Left lung (tissue), 10 donors: ENCODE results near the gene RALB. TPM values are rescaled to one million over a fixed set of nuclear protein-coding genes. Genes with fewer than 3 reads are reported as not detected.

Experiments
- ATAC-seq: fragments of 200-7000 bp; cut with Tn5 transposase; one replicate; pipeline ENCODE4 v1.9.1; 2020; ENCODE audit warnings: moderate library complexity
- DNase-seq, 4 donors: peaks; one replicate each; pipeline ENCODE4 v3.0.0-alpha.2; 2013 to 2020
- H3K27ac ChIP-seq, 2 donors: fragments of 200-600 bp; sonication (generic) in 1 of 2; one replicate each; pipeline versions ENCODE4 v1.5.0 to v1.8.0; 2020 to 2021
- H3K27me3 ChIP-seq, 2 donors: fragments of 200-600 bp; sonication (generic) in 1 of 2; one replicate each; pipeline versions ENCODE4 v1.5.0 to v1.8.0; 2020 to 2021
- H3K36me3 ChIP-seq, 2 donors: fragments of 200-600 bp; sonication (generic) in 1 of 2; one replicate each; pipeline versions ENCODE4 v1.5.0 to v1.8.0; 2020 to 2021
- H3K4me1 ChIP-seq, 2 donors: fragments of 200-600 bp; one replicate each; pipeline ENCODE4 v1.8.0; 2021
- H3K4me3 ChIP-seq, 2 donors: fragments of 200-600 bp; sonication (generic) in 1 of 2; one replicate each; pipeline versions ENCODE4 v1.5.0 to v1.8.0; 2020 to 2021; ENCODE audit warnings: mild to moderate bottlenecking in 1 of 2
- H3K9me3 ChIP-seq, 2 donors: fragments of 200-600 bp; sonication (generic) in 1 of 2; one replicate each; pipeline versions ENCODE4 v1.5.0 to v1.8.0; 2020 to 2021
- CTCF ChIP-seq, 2 donors: fragments of 200-600 bp; sonication (generic) in 1 of 2; IDR thresholded peaks; one replicate each; pipeline versions ENCODE4 v1.5.0 to v1.8.0; 2021; ENCODE audit warnings: antibody characterized with exemption in 2 of 2
- intact Hi-C, 2 donors: fragments of 100-400 bp; cut with DNase I; formaldehyde crosslinking; loops; one replicate each; pipeline versions ENCODE4 v1.11.2 to v1.14.2; 2022
- polyA plus RNA-seq, 6 donors: library from polyadenylated mRNA; unstranded; fragments of 120-200 nt; gene quantifications; one replicate each; pipeline ENCODE4 v1.2.1, GENCODE V29; 2013; ENCODE audit not compliant: insufficient read length in 6 of 6
- total RNA-seq, 2 donors: library from RNA; stranded (reverse); fragmentation: NEBNext Ultra II Directional; extraction: Animal tissue kit (Norgen Biotek cat#: 25700); gene quantifications; one replicate each; pipeline ENCODE4 v1.2.1, GENCODE V29; 2021
- donor health status: DM: no; HTN: yes; CAD: no.
- donor health status: DM: no; HTN: no; CAD: no.

The RALB gene
- total and polyA plus RNA-seq, 8 donors, result 50.5 to 143 (median 112) TPM

DNA sequence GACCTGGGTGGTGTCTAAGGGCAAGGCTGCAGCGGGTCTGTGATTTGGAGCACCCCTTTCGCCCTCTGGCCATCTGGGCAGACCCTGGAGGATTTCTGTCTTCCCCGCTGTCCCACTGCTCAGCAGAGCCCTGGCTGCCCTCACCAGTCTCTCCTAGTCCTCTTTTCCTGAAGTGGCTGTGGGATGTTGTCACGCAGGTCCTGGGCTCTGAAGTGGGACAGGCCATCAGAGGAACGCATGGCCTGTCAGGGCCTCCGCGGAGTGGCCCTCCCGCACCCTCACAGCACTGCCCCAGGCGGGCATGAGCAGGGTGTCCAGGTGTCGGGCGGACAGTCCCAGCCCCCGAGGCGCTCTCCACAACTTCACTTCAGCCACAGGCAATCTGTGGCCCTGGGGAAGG lies 28.4 kb upstream of the RALB start:
- ATAC-seq (no peak), DNase-seq (peak in 2 of 4 donors; percentile 31 to 77)
- Histone ChIP-seq H3K27me3 (no peaks in the 10 kb centered on the region), H3K4me3 (peak overlapping the region in 1 of 2 donors; percentile 62), H3K9me3 (no peaks in the 10 kb centered on the region), H3K4me1 (peaks cover 13 to 49% of the 10 kb centered on the region in 2 donors), H3K27ac (peak overlapping the region in 1 of 2 donors; percentile 93), H3K36me3 (no peaks in the 10 kb centered on the region)
- intact Hi-C loops, result no loop called here
- no peak for TF ChIP-seq CTCF (IDR thresholded peaks at IDR 0.05)

DNA sequence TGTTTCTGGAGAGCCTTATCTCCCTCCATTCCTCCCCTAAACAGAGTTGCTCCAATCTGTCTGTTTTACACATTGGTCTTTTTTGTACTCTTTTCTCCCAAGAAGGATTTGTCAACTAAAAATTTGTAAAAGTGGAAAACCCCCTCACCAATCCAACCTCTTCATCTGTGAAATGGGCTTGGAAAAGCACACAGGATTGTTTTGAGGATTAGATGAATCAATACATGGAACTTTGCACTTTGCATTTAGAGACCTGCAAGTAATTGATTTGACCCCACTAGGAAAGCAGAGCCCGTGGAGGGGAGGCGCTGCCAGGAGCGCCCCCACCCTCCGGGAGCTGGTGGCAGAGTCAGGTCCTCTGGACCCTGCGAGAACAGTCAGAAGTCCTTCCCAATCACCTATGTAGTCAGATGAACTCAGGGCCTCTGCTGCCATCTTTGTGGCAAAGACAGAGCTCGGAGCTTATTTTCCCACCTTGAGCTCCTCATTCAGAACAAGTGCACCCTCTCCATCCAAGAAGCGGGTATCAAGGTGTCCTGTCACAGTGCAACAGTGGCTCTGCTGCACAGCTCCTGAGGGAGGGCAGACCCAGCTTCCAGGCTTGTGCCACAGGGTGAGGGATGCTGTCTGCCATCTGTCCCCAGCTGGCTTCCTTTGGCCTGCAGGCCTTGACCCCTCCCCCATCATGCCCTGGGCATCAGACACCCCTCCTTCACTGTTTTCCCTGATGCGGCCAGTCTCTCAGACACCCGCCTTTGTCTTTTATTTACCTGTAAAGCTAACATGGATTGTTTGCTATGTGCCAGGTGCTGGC lies 27.7 kb upstream of the RALB start:
- H3K4me3 ChIP-seq, result no peak overlapping the region
- no peak for ATAC-seq
- H3K36me3 ChIP-seq, result no peaks in the 10 kb centered on the region
- no peaks in the 10 kb centered on the region for H3K9me3 ChIP-seq
- no peak overlapping the region for H3K27ac ChIP-seq
- intact Hi-C loops, result no loop called here
- peaks cover 13 to 47% of the 10 kb centered on the region in 2 donors for H3K4me1 ChIP-seq
- no peak for TF ChIP-seq CTCF (IDR thresholded peaks at IDR 0.05)
- DNase-seq, result peak in 1 of 4 donors; percentile 25
- no peaks in the 10 kb centered on the region for H3K27me3 ChIP-seq

DNA sequence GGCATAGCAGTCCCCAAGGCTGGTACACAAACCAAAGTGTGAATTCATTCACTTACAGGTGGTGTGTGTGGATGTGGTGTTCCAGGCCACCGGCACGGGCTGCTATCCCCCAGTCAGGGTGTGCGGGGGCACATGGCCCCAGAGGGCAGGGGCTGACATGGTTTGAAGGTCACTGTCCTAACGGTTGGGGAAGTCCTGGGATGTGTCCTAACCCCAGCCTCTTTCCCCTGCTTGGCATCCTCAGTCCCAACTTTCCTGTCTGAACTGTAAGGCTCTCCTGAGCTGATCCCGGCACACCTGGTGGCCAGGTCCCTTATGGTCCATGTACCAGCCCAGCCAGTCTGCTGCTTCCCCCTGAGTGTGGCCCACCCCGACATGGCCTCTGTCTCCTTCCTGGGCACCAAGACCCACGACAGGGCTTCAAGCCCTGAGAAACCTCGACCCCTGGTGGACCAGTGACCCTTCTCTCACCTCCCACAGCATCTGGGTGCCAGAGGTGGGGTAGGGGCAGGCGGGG lies 27.0 kb upstream of the RALB start:
- no peak for ATAC-seq
- Histone ChIP-seq H3K27me3 (no peaks in the 10 kb centered on the region), H3K4me1 (peaks cover 13 to 44% of the 10 kb centered on the region in 2 donors), H3K9me3 (no peaks in the 10 kb centered on the region), H3K4me3 (no peak overlapping the region), H3K27ac (no peak overlapping the region), H3K36me3 (no peaks in the 10 kb centered on the region)
- no peak for TF ChIP-seq CTCF (IDR thresholded peaks at IDR 0.05)
- intact Hi-C loops, result no loop called here
- DNase-seq, result peak in 1 of 4 donors; percentile 30

GRCh38 chr2:120226316-120226715 lies 26.3 kb upstream of the RALB start:
- peaks cover 13 to 44% of the 10 kb centered on the region in 2 donors for H3K4me1 ChIP-seq
- H3K27me3 ChIP-seq, result no peaks in the 10 kb centered on the region
- TF ChIP-seq CTCF (IDR thresholded peaks at IDR 0.05), result no peak
- H3K4me3 ChIP-seq, result no peak overlapping the region
- no peaks in the 10 kb centered on the region for H3K36me3 ChIP-seq
- peak in 1 of 4 donors; percentile 22 for DNase-seq
- intact Hi-C loops, result no loop called here
- no peaks in the 10 kb centered on the region for H3K9me3 ChIP-seq
- H3K27ac ChIP-seq, result no peak overlapping the region
- no peak for ATAC-seq
